Cardiac ventricle fibroblast (primary cell): ENCODE results near the gene POM121. TPM values are rescaled to one million over a fixed set of nuclear protein-coding genes. Genes with fewer than 3 reads are reported as not detected.

Source experiments
- total RNA-seq: library from RNA; depleted of rRNA; stranded (reverse); fragments of >200 nt; gene quantifications from 2 replicates; pipeline ENCODE4 v1.2.3, GENCODE V29; 2015

POM121 gene
- 12.2 and 14.1 TPM in 2 replicates for total RNA-seq

GRCh38 chr7:72924733-72925545 lies at the start of gene POM121:
TSS of gene POM121 (plus strand) at chr7:72925095. CDS start at chr7:72925122, 27 bp downstream.

GRCh38 chr7:72968980-72969516 lies 44.2 kb downstream of the POM121 start, which contains the start of gene TRIM74:
TSS of gene TRIM74 (minus strand) at chr7:72969466. CDS start at chr7:72966157, 3,309 bp downstream.

Other genes starting within 250 kb of the POM121 start
- 0.25 and 0.88 TPM in 2 replicates for gene TYW1B, start 96.9 kb upstream of the POM121 start, total RNA-seq
- gene TRIM74, start 44.4 kb downstream of the POM121 start, total RNA-seq = not detected in 2 replicates
- not detected in 2 replicates for gene SPDYE8, start 104.7 kb downstream of the POM121 start, total RNA-seq
- gene SPDYE11, start 132.8 kb downstream of the POM121 start, total RNA-seq = not detected in 2 replicates
- gene SPDYE9, start 160.9 kb downstream of the POM121 start, total RNA-seq = not detected in 2 replicates